ENCODE data around the gene NAV1.
"Not testable (repeated sequence)": the region's sequence is repeated elsewhere in the genome, so short reads cannot be mapped to it uniquely, and the experiment has no call there.

The NAV1 gene, protein sequence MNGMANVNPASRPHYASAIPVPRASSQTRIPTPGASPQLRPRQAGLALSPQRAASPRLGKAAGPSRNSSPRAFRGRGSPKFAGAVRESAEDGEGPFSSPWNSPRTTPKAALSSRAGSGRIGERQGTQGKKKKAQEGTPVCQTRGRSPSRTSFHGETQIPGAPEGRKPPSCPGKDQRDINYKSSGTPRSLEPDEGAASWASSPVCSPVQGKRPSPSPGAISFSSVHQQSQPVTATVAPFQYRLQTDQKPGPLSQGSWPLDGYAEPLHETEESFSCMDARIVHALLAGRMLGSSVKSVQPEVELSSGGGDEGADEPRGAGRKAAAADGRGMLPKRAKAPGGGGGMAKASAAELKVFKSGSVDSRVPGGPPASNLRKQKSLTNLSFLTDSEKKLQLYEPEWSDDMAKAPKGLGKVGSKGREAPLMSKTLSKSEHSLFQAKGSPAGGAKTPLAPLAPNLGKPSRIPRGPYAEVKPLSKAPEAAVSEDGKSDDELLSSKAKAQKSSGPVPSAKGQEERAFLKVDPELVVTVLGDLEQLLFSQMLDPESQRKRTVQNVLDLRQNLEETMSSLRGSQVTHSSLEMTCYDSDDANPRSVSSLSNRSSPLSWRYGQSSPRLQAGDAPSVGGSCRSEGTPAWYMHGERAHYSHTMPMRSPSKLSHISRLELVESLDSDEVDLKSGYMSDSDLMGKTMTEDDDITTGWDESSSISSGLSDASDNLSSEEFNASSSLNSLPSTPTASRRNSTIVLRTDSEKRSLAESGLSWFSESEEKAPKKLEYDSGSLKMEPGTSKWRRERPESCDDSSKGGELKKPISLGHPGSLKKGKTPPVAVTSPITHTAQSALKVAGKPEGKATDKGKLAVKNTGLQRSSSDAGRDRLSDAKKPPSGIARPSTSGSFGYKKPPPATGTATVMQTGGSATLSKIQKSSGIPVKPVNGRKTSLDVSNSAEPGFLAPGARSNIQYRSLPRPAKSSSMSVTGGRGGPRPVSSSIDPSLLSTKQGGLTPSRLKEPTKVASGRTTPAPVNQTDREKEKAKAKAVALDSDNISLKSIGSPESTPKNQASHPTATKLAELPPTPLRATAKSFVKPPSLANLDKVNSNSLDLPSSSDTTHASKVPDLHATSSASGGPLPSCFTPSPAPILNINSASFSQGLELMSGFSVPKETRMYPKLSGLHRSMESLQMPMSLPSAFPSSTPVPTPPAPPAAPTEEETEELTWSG (N-terminal part only)

DNA sequence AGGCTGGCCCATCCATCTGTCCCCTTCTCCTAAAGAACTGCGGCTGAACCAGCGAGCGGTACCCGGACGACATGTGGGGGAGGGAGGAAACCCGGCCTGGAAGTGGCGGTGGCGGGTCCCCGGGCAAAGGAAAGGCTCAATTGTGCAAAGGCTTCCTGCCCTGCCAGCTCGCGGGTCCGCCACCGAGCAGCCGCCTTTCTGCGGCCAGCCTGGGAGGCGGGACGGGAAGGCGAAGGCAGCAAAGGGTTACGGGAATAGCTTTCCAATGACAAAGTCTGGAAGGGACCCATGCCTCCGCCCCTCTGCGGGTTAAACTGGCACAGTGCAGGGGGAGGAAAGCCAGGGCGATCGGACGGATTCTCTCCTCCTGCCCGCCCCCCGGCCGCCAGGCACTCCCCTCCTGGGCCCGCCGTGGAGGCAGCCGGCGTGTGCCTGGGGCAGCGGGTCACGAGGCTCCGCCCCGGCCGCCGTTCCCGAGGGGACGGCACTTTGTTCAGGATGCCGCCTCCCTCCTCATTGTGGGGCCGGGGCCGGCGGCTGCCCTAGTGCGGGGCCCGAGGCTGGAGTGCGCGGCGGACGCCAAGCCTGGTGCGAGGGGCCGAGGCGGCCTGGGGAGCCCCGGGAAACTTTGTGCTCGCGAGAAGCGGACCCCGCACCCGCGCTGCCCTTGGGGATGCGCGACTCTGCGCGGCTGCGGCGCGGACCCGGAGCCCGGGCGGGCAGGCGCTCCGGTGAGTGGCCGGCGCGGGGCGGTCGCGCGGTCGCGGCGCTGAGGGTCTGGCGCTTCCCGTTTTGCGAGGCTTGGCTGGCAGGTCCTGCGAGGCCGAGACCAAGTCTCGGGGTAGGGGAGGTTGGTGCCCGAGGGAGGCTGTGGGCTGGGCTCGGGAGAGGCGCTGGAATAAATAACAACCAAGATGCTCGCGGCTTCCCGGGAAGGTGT, at the start of gene NAV1:
Gene NAV1 (plus strand): TSS at position 516 of the 940 bp plus-strand sequence. CDS start 83,758 bp downstream, outside the sequence.
- DNase-seq (ENCODE audit: low read depth, low spot score), result no peak

DNA sequence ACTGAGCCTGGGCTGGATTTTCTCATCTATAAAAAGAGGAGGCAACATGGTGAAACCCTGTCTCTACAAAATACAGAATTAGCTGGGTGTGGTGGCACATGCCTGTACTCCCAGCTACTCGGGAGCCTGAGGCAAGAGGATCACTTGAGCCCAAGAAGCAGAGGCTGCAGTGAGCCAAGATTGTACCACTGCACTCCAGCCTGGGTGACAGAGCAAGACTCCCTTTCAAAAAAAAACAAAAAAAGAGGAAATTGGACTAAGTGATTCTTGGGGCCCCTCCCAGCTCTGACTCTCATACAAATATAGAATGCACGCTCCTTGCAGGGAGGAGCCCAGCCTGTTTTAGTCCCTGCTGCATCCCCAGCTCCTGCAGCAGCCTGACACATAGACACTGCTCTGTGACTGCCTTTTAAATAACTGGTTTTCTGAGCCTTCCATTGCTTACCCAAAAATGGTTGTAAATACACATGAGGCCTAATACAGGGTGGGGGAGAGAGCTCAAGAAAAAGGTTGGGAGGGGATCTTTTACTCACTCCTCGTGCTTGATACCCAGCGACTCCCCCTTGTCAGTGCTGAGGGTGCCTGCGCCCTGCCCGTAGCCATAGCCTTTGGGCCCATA, 49.2 kb upstream of the NAV1 start:
- DNase-seq (ENCODE audit: low read depth, low spot score), result no peak

DNA sequence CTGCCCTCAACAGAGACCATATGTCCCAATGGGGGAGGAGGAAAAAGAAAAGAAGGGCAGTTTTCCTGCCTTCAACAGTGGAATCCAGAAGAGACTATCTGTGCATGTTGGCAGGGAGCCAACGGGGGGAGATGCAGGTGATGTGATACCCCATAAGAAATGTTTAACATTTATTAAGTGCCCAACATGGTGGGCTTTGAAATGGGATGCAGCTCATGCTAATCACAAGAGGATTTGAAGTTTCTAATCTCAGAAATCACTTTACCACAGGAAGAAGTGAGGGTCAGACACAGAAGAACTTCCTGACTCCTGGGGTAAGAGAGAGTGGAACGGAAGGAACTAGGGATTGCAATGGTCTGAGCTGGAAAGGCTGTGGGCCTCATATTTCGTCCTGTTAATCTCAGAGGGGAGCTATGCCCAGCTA, 48.2 kb upstream of the NAV1 start:
- DNase-seq (ENCODE audit: low read depth, low spot score), result no peak

DNA sequence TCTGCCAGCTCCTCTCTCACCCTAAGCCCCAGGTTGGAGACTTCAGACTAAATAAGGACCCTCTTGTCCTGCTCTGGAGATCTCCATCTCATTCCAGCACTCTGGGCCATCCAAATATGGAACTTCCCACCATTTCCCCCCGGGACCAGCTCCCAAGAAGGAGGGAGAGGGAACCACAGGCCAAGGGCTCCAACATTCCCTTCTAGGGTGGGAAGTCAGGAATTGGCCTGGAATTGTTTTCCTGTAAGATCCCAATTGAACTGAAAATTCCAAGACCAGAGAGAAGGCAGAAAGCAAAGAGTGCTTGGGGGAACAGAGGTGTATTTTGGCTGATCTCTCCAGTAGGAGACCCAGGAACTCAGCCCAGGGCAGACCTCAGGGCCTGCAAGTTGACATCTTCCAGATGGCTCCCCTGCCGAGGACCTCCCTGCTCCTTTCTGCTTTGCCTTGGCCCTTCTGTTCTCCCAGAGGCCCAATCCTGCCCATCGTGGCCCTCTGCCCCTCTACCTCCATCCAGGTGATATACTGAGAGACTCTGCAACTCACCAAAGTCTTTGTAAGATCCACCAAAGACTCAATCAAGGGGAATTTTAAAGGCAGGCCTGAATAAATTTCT, 46.9 kb upstream of the NAV1 start:
- DNase-seq (ENCODE audit: low read depth, low spot score), result no peak

DNA sequence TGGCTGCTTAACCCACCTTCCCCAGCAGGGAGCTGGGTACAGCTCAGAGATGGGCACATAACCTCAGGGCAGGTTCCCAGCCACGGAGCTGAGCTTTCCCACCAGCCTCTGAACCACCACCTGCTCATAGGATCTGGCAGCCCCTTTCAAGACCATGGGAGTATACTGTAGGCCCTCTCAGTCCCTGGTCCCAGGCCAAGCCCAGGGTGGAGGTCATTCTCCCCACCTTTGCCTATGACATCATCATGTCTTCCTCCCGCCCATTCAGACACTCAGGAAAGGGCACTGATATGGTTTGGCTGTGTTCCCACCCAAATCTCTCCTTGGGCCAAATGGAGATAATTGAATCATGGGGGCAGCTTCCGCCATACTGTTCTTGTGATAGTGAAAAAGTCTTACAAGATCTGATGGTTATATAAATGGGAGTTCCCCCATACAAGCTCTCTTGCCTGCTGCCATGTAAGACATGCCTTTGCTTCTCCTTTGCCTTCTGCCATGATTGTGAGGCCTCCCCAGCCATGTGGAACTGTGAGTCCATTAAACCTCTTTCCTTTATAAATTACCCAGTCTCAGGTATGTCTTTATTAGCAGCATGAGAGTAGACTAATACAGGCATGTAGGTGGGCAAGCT, 45.8 kb upstream of the NAV1 start:
- not testable (repeated sequence) for DNase-seq (ENCODE audit: low read depth, low spot score)

DNA sequence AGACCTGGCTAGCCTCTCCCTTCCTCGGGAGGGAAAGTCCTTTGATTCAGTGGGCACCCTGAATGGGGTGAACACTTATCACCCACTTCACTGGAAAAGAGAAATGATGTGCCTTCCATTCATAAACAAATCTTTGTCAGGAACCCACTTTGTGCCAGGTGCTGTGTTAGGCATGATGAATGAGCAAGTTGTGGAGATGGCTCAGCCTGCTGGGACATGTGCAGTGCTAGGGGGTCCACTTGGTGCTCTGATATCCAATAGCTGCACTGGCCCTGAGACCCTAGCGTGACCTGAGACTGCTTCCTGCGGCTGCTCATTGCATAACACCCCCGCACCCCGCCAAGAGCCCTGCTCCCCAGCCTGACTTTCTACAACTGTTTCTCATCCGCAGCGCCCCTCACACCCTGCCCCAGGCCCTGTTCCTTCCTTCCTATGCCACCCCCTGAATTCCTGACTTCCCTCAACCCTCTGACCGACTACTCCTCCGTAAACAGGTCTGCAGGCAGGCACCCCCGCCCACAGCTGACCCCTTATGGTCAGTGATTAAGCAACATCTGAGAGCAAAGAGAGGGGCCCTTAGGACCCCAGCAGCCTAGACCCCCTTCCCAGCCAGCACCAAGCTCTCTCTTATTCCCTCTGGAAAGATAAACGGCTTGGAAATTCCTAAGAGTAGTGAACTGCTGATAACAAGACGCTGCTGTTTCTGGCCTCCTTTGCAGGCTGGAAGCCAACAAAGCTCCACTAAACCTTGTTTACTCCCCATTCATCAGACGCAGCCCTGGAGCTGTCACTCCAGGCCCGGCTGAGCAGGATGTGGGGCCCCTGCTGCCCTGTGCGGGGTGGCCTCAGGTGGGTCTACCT, 44.9 kb upstream of the NAV1 start:
- no peak for DNase-seq (ENCODE audit: low read depth, low spot score)

DNA sequence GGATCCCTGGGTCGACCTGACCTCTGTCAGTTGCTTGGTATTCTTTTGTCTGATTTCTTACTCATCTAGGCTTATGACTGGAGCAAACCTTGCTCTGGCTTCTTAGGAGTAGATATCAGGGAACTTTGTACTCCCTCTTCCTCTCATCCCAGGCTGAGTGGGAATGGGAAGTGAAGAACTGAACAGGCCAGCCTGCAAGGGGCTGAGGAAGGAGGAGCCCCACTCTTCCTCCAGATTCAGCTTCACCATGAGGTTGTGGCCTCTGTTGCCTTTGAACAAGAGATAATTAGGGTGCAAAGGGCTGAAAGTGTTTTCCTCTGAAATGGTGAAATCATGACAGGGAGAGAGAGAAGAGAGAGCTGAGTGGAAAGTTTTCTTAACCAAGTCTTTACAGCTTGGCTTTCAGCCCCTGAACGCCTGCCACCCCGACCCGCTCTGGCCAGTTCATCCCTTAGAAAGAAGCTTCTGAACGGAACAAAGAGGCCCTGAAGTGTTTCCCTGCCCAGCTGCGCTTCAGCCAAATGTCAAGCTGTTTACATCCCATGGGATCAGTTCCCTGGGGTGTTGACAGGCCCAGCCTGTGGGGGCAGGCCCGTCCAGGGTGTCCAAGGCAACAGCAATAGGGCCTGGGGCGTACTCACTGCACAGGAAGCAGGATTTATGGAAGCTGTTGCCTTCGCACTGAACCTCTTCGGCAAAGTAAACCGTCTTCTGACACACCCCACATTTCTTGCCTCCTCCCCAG, 43.2 kb upstream of the NAV1 start:
- no peak for DNase-seq (ENCODE audit: low read depth, low spot score)

DNA sequence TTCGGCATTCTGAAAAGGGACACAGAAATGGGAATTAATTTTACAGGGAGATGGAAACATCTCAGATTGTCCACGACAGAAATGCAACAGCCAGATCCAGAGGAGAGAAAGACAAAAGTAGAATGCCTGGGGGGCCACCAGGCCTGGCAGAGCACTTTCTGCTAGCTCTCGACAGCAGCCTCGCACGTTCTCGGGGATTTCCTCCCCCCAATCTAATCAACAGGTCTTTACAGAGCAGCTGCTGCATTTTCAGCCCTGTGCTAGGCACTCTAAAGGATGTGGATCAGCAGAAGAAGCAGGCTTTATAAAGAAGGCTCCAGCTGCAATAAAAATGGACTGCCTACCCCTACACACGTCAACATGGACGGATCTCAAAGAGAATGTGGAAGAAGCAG, 42.6 kb upstream of the NAV1 start:
- DNase-seq (ENCODE audit: low read depth, low spot score), result no peak

DNA sequence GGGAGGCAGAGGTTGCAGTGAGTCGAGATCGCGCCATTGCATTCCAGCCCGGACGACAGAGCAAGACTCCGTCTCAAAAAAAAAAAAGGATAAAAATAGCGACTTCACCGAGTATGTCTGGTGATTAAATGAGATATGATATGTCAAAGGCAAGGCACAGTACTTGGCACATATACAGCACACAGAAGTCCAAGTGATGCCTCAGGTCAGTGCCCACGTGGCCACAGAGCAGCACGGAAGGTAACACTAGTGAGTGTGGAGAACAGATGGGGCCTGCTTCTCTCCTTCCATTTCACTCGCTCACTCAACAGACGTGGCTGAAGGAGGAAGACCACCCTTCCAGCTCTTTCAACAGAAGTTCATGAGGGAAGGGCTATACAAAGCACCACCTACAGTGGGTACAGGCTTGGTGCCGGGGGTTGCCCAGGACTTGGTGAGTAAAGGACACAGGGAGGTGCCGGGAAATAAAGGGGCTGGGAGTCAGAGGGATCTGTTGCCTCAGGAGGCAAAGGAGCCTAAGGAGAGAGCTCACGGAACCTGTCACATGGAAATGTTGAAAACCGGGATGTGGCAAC, 40.9 kb upstream of the NAV1 start:
- no peak for DNase-seq (ENCODE audit: low read depth, low spot score)

DNA sequence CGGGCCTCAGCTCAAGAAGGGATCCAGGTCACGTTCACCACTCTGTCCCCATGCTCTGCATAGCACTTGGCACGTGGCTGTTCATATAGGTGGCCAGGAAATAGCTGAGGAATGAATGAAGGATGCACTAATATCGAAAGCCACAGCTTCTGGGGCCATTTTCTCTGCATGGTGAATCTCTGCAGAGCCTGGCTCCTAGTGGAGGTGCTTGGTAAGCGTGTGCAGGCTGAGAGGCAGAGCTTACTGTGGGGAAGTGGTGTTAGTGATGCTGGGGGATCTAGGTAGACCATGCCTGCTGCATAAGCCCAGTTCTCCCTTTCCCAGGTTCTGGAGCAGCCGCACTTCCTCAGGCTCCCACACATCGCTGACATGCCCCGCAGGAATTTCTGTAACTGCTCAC, 40.3 kb upstream of the NAV1 start:
- no peak for DNase-seq (ENCODE audit: low read depth, low spot score)

DNA sequence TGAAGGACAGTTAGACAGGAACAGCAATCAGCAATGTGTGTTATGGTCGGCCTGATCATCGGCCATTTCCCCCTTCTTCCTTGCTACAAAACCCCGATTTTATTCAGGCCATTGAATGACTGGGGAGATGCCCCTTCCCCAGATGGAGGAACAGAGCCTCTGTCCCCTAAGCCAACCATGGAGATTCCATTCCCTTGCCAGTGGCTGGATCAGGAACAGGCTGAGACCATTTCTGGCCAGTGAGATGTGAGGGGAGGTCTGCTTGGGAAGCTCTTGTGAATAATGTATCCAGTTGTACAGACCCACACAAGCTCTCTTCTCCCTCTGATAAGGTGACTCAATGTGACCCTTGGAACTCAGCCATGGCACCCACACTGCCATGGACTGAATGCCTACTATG, 39.7 kb upstream of the NAV1 start:
- DNase-seq (ENCODE audit: low read depth, low spot score), result no peak

DNA sequence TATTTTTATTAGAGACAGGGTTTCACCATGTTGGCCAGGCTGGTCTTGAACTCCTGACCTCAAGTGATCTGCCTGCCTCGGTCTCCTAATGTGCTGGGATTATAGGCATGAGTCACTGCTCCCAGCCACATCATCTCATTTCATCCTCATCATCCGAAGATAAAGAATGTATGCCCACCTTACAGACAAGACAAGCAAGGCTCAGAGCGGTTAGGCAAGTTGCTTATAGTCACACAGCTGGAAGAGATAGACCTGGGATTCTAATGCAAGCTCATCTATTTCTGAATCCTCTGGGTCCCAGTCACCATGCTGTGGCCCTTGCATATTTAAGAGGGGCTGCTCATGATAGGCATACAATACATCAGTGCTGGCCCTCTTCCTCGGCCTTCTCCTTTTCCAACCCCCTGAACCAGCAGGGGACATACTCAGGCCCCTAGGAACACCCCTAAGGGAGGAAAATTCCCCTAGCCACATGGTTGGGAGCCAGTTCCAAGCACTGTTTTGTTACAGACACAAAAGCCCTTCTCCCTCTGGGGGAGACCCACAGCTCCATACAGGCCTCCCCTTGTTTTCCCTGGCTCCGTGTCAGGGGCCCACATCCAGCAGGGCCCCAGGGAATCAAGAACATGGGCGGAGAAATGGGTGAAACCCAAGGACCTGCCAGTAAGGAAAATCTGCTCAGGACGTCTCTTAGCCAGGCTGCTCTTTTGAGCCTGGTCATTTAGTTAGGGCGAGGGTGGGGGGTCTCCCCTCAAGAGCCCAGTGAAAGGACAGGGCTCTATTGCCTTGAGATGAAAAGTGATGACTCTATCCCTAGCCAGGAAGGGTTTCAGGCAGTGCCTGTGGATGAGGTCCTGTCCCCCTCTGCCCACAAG, 38.9 kb upstream of the NAV1 start:
- DNase-seq (ENCODE audit: low read depth, low spot score), result no peak

DNA sequence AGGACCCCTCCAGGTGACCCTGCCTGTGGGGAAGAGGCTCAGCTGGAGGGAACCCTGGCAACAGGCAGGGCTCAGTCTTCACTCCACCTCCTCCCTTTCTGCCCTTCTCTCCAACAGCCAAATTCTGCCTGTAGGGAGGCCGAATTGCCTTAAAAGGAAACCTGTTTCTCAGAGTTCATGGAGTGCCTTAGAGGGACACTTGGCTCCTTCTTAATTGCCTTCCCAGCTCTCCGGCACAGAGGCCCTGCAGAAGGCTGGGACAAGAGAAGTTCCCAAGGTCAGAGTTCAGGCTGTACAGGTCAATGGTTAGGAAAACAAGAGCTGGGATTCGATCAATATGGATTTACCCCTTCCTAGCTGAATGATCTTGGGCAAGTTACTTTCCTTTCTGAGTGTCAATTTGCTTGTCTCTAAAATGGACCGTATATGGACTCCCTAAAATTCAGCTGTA, 38.2 kb upstream of the NAV1 start:
- no peak for DNase-seq (ENCODE audit: low read depth, low spot score)

DNA sequence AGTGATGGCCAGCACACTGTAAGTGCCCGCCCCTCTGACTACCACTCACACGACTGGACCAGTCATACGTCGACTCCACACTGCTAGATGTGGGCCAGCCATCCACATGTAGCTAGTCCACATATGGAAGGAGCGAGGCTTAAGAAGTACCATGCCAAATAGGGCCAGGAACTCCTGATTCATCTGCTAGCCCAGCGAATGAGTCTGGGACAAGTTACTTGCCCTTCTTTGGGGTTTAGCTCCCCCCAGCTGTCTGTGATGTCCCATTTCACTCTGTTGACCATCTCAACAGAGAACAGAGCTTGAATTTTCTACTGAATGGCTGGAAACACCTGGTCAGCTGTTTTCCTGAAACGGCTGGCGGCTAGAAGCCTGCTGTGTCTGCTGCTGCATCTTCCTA, 37.8 kb upstream of the NAV1 start:
- no peak for DNase-seq (ENCODE audit: low read depth, low spot score)

DNA sequence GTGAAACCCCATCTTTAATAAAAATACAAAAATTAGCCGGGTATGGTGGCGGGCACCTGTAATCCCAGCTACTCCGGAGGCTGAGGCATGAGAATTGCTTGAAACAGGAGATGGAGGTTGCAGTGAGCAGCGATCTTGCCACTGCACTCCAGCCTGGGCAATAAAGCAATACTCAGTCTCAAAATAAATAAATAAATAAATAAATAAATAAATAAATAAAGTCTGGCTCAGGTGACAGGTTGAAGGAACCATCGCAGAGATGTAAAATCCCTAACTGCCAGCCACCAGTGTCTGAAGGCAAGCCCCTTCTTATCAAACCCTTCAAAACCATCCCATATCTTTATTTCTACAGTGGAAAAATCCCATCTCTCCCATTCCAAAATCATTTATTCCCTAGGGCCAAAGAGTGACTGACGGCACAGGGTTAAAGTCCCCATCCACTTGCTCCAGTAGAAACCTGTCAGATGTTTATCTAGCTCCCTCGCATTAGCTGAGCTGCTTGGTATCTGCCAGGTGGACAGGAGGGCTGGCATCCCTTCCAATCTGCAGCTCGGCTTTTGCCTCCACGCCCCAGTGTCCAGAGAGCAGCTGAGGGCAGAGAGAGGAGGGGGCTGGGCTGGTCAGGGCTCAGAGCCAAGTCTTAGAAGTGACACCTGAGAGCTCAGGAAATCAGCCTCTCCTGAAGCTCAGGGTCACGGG, 37.0 kb upstream of the NAV1 start:
- no peak for DNase-seq (ENCODE audit: low read depth, low spot score)

DNA sequence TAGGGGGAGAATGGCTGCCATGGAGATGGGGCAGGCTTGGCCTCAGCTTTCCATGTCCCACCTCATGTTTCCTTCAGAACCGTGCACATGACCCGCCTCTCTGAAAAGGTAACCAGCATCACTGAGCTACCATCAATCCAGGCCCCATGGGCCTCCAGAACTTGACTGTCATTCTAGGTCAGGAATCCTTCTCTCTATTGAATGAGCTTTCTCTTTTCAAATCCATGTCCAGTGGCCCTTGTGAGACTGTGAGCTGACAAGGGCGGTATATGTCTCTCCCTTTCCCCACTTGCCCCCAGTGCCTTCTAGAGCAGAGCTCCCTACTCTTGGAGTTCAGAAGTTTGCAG, 36.4 kb upstream of the NAV1 start:
- DNase-seq (ENCODE audit: low read depth, low spot score), result no peak
